AML-193 (cell line): ENCODE data around the gene VPS25.

Experiments
- DNase-seq, 2 experiments: peaks; one replicate each; lab custom pipeline; 2025; lab: John Stamatoyannopoulos, UW

Gene VPS25

DNA sequence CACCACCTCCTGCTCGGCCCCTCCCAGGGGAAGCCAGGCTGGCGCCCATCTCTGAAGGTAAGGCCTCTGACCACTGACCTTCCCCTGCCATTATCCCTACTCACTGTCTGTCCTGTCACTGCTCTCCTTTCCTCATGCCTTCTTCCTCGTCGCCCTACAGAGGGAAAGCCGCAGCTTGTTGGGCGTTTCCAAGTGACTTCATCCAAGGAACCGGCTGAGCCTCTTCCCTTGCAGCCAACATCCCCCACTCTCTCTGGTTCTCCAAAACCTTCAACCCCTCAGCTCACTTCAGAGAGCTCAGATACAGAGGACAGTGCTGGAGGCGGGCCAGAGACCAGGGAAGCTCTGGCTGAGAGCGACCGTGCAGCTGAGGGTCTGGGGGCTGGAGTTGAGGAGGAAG is 22.2 kb downstream of the VPS25 start:
- DNase-seq = no peak

DNA sequence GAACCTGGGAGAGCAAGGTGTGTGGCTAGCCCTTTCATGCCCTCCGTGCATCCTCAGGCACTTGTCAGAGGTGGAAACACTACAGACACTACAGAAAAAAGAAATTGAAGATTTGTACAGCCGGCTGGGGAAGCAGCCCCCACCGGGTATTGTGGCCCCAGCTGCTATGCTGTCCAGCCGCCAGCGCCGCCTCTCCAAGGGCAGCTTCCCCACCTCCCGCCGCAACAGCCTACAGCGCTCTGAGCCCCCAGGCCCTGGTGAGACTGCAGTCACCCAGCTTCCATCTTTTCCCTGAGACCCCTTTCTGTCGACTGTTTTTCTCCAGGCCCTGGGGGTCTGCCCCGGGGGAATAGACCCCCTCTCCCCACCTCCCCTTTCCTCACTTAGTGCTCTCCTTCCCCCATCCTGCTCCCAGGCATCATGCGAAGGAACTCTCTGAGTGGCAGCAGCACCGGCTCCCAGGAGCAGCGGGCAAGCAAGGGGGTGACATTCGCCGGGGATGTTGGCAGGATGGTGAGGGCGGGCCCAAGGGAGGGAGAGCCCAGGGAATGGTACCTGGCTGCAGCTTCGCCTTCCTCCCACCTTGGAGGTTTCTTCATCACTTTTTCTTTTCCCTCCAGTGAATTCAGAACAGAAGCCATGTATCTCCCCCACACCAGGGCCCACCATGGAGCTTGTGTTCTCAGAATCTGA is 23.0 kb downstream of the VPS25 start:
- no peak for DNase-seq

DNA sequence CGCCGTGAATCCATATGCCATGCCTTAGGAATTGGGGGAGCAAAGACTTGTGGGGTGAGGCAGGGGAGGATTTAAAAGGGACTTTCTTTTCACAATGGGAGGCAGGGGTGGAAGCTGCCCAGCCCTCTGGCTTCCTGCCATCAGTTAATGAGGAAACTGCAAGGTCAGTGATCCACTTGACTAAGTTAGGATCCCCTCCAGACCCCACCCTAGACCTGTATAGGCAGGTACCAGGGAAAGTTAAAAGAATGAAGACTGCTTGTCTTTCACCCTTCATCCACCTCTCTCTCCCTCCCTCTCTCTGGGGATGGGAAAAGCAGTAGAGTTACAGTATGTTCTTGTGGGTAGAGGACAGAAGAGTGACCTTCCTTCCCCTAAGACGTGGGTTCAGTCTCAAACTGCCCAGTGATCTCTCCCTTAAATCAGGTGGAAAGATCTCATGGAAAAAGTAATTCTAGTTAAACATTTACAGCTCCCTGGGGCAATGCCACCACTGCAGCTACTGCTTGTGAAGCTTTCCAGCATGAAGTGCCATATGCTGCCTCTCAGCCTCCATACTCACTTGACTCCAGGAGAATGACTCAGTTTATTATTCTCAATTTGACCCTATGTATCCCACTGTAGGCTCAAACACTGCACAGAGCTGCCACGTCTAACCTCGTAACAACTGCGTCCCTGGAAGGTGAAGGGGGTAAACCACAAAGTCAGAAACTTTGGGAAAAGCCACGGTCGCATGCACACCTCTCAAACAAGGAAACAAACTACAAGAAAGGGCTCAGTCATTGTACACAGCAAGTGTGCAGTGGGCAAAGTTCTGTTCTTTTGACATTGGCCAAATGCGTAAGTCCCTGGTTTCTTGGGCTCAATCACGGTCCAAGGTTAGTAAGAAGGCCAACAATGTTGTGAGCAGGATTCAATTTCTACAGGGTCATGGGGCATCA is 24.1 kb downstream of the VPS25 start:
- no peak for DNase-seq

DNA sequence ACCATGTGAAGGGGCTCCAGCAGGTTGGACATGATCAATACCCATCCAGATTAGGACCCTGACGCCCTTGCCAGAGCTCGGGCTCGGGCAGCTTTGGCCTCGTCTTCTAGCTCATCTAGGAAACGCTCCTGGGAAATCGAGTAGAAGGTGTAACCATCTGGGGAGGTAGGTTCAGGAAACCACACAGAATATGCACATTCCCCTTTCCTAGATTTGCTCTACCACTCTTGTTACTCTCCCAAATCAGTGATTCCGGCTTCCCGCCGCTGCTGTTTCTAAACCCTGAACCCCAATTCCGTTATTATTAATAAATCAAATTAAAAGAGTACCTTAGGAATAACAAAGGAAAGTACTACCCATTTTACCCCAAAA is 24.7 kb downstream of the VPS25 start:
- no peak for DNase-seq

DNA sequence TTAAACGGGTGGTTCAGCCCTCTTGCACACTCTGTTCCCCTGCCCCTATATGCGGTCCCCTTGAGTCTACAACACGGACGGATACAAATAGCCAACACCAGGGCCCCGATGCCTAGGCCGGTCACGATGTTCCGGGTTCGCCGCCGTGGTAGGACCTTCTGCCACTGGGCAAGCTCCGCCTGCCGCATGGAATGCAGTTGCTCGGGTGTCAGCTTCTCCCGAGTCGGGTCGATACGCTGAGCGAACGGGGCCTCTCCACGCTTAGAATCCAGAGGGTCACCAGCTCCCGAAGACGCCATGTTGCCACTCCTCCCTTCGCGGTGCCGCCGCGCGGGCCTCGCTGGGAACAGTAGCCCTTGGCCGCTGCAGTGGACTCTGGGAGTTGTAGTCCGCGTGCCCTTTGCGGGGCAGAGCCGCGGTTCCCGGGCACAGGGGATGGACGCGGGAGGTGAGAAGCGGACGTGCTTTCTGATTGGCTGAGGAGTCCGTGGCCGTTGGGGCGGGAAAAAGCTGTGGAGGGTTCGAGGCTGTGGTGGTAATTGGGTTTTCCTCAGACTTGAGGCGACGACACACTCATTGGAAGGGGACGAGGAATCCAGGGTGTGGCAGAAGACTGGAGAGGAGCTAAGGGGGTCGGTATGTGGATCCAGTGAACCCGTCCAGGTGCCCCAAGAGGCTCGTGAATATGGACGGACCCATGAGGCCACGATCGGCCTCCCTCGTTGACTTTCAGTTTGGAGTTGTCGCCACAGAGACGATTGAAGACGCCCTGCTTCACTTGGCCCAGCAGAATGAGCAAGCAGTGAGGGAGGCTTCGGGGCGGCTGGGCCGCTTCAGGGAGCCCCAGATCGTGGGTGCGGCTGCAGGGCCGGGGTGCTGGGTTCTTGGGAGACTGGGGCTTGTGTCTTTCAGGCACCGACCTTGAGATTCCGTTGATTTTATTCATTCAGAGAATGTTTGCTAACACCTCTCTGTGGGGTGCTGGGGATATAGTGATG is 25.4 kb downstream of the VPS25 start, which contains the start of the genes CNTD1 and COA3:
Gene CNTD1, plus strand, starts transcription at position 479 of the 998 bp plus-strand sequence. Its CDS starts 207 bp downstream, at position 686.
Gene COA3, minus strand, starts transcription at position 322 of the 998 bp plus-strand sequence. Its CDS starts 23 bp downstream, at position 299.
- DNase-seq = peak; percentile 83 to 87

DNA sequence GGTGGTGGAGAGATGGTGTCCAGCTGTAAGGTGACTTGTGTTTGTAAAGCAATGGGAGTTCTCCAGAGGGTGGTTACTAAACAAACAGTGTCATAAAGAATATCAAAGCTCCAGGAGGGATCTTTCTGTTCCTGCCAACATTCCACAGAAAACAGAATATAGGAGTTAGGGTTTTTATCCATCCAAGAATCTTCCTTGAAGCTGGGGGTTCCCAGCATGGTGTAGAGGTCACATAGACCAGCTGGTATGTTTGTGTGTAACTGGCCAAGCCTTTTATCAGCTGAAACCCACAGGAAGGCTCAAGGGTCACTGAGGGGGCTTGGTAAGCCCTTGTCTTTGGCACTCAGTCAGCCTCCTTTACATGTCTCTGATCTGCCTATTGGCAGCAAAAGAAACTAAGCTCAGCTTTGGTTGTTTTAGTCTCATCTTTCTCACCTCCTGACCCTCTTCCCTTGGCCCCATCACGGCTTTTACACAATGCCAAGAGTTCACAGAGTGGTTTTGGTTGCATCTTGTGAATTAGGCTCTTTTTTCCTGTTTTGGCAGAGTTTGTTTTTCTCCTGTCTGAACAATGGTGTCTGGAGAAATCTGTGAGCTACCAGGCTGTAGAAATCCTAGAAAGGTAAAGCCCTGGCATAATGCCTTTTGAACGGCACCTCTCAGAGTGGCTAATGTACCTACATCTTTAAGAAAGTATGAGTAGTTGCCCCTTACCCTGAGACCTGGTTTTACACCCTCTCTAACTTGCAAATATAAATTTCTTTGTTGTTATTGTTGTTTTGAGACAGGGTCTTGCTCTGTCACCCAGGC is 30.0 kb downstream of the VPS25 start:
- DNase-seq = no peak

DNA sequence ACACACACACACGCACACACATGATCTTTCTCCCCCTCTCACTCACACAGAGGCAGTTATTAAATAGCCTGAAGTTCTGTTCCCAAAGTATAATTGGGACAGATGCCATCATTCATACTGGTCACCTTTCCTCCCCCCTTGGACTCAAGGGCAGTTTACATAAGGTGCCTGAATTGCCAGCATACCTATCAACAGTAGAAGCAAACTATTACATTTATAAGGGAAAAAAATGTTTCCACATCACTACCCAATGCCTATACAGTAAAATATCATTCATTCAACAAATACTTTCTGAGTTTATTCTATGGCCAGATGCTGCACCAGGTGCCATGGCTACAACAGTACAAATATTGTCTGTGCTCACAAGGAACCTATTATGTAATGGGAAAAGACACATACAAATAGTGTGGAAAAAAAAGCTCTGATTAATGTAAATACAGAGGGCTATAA is 31.7 kb downstream of the VPS25 start:
- DNase-seq = no peak

DNA sequence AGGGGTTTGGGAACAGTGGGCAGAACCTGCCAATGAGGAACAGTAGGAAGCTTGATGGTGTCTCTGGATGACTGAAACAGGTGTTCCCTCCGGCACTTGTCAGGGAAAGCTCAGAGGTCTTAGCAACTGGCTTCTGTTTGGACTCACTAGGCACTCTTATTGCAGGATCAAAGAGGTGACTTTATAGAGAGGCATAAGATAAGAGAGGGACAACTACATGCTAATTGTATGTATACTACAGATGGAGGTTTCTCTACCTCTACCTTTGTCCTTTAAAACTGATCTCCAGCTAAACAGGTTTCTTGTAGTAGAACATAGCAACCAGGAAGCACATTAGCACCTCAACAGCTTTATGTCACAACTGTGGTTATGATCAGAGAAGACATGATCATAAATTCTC is 33.0 kb downstream of the VPS25 start:
- no peak for DNase-seq

DNA sequence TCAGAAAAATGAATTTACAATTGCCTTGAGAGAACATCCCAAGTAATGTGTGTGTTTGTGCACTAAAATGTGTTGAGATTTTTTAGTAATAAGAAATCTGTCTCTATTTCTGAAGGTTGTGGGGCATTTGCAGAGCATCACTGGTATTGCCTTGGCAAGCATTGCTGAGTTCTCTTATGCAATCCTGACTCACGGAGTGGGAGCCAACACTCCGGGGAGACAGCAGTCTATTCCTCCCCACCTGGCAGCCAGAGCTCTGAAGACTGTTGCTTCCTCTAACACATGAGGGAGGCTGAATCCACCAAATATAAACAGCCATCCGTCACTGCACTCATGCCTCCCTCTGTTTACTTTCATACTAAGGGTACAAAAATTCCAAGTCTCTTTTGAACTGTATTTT is 36.0 kb downstream of the VPS25 start:
- DNase-seq = peak; percentile 60 to 64

DNA sequence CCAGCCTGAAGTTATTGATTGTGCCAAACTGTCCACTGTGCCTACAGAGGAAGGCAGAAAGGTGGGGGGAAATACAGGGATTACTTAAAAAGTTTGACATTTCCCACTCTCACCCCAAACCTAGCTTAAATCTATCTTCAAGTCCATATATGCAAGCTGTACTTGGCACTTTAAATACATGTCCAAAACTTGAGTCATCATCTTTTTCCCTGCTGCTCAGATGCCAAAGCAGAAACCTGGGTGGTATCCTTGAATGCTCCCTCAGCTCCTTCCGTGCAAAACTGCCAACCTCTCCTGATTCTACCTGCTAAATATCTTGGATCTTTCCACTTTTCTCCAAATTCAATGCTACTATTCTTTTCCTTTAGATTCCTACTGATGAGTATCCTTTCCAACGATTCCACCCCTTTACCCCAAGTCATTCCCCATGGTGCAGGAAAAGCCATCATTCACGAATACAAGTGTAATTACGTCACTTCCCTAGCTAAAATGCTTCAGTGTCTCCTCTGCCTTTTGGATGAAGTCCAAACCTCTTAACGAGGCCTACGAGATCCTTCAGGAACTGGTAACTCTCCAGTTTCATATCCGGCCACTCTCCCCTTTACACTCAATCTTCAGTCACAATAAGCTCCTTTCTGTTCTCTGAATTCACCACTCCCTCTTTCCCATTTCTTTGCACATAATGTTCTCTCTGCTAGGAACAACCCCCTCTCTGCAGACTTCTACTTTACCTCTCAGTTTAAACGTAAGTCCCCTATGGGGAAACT is 41.6 kb downstream of the VPS25 start:
- no peak for DNase-seq

DNA sequence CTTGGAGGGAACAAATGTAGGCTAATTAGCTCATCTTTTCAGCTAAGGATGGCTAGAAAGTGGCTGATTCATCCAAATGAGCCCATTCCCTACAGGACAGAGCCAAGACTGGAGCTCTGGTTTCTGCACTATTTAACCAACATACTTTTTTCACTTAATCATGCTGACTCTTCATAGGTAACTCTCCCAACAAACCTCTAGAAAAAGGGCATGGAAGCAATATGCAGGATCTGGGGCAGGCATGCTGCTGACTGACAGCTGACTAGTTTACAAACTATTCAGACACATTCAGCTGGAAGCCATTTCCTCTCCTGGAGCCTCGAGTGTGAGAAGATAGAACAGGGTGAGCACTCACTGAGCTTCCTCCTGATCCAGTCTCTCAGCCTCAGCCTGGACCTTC is 44.6 kb downstream of the VPS25 start:
- DNase-seq = no peak

DNA sequence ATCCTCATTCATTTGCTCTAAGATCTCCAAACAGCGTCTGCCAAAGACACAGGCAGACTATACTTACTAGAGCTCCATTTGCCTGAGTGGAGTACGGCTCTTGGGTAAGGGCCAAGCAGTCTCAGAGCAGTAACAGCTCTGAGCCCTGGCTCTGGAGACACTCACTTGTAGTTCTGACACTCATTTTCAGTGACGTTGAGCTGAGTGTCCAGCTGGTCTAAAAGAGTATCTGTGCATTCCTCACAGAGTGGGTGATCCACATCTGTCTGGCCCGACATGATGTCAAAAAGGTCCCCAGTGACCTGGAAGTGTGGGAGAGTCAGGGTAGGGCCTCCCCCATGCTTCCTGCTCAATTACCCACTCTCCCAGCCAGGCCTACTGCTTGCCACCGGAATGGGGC is 45.1 kb downstream of the VPS25 start:
- no peak for DNase-seq

DNA sequence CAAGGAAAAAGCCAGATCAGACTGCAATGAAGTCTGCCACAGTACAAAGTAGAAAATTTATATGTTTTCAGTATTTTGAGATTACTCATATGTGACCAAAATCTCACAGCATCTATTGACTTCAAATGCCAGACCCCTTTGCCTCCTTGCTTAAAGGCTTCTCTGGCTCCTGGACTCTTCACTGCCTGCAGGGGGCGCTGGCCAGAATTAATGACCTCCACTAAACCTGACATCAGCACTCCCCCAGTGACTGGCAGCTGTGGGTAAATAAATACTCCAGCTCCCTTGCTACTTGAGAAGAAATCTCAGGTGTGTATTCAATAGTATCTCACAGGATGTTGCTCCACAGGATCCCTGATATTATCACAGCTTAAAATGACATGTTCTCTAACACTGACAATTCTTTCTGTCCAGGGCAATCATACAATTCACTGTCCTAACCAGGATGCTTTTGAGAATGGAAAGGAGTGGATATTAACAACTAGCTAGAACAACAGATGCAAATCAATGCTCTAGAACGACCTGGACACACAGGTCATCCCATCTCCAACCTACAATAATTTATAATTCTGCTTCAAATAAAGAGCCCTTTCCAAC is 46.8 kb downstream of the VPS25 start:
- peak; percentile 80 to 81 for DNase-seq

DNA sequence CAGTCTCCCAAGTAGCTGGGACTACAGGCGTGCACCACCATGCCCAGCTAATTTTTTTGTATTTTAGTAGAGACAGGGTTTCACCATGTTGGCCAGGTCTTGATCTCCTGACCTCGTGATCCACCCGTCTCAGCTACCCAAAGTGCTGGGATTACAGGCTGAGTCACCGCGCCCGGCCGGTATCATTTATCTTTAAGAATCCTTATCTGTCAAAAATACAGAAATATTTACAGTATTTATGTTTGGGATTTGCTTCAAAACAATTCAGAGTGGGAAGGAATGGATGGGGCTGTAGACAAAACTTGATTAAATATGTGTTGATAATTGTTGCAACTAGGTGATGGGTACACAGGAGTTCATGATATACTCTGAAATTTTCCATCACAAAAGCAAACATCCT is 47.9 kb downstream of the VPS25 start:
- DNase-seq = no peak

DNA sequence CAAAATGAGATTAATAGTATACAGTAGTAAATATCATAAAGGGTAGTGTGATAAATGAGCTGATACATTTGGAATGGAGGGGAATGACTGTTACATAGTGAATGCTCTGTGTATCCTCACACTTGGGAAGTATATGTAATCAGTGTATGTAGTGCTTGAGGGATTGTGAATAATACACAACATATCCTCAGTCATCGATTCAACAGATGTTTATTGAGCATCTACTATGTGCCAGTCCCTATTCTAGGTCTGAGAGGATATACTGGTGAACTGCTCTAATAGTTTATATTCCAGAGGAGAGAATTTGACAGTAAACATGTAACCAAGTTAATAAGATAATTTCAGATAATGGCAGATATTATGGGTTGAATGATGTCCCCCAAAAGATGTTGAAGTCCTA is 54.2 kb downstream of the VPS25 start:
- no peak for DNase-seq
